ENCODE measurements around the gene PDCD2L.

GRCh38 chr19:34360354-34360909 is 43.8 kb upstream of the PDCD2L start:
- no peak for TF ChIP-seq CTCF (conservative IDR thresholded peaks at IDR 0.05; ENCODE audit: low read depth, low read length)
- TF ChIP-seq EZH2 (IDR thresholded peaks at IDR 0.05; ENCODE audit: low read length, unreplicated experiment): no peak
- TF ChIP-seq EZH2phosphoT487 (IDR thresholded peaks at IDR 0.05; ENCODE audit: borderline replicate concordance, low read length): no peak

Data from PC-3 (cell line).